HL-60 (cell line): ENCODE measurements around the gene DFFA.
"Not testable (repeated sequence)": the region's sequence is repeated elsewhere in the genome, so short reads cannot be mapped to it uniquely, and the experiment has no call there.

Source experiments
- DNase-seq, 2 experiments: peaks; one replicate each; pipeline ENCODE4 v3.0.0-alpha.2; 2010 to 2020; ENCODE audit warnings: low read depth in 1 of 2, low spot score in 1 of 2
- H3K27ac ChIP-seq: fragments of 250-450 bp; sonication (Bioruptor Pico); replicated peaks from 2 replicates; pipeline ENCODE4 v1.5.1; 2020; ENCODE audit warnings: mild to moderate bottlenecking, moderate library complexity
- H3K27me3 ChIP-seq: fragments of 250-450 bp; sonication (Bioruptor Pico); 2 replicates; pipeline ENCODE4 v1.5.1; 2021; ENCODE audit warnings: mild to moderate bottlenecking, moderate library complexity; ENCODE audit not compliant: insufficient read depth, poor library complexity, severe bottlenecking
- H3K4me3 ChIP-seq: replicated peaks from 2 replicates; pipeline ENCODE4 v1.5.1; 2011; ENCODE audit warnings: mild to moderate bottlenecking, control low read depth, low read length; ENCODE audit not compliant: insufficient read depth
- GABPA ChIP-seq: IDR thresholded peaks from 2 replicates; pipeline ENCODE4 v1.6.1; 2012; ENCODE audit warnings: low read depth
- POLR2AphosphoS5 ChIP-seq: IDR thresholded peaks from 2 replicates; pipeline ENCODE4 v1.6.1; 2012; ENCODE audit warnings: low read depth
- SPI1 ChIP-seq: IDR thresholded peaks from 2 replicates; pipeline ENCODE4 v1.6.1; 2012; ENCODE audit warnings: low read depth, mild to moderate bottlenecking, borderline replicate concordance
- TF ChIP-seq, protein P1 (sequence below): IDR thresholded peaks from 2 replicates; pipeline ENCODE4 v1.6.1; 2012; ENCODE audit warnings: low read depth; ENCODE audit not compliant: insufficient replicate concordance
- TF ChIP-seq, protein P2 (sequence below): IDR thresholded peaks from one replicate; pipeline ENCODE4 v1.5.1; 2011; ENCODE audit warnings: low read length, control low read depth, inconsistent platforms; ENCODE audit not compliant: insufficient read depth

The DFFA gene

DNA sequence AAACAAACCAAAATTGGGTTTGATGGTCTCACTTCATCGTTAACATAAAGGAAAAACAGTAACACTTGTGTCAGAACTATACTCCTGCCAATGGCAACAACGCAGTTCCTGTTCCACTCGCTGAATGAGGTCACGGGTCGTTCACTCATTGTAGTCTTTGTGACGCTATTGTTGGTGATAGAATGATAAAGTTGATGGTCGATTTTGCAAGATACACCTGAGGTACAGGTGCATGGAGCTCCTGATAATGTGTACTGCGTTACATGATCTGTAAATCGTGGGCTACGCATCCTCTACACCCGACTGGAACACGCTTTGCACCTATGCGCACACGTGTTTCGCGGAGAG, 42.5 kb downstream of the DFFA start:
- DNase-seq: peak in 1 of 2 experiments; percentile 51
- no peaks in the 10 kb centered on the region for H3K27me3 ChIP-seq
- no peak for TF ChIP-seq POLR2AphosphoS5
- TF ChIP-seq, protein P1, sequence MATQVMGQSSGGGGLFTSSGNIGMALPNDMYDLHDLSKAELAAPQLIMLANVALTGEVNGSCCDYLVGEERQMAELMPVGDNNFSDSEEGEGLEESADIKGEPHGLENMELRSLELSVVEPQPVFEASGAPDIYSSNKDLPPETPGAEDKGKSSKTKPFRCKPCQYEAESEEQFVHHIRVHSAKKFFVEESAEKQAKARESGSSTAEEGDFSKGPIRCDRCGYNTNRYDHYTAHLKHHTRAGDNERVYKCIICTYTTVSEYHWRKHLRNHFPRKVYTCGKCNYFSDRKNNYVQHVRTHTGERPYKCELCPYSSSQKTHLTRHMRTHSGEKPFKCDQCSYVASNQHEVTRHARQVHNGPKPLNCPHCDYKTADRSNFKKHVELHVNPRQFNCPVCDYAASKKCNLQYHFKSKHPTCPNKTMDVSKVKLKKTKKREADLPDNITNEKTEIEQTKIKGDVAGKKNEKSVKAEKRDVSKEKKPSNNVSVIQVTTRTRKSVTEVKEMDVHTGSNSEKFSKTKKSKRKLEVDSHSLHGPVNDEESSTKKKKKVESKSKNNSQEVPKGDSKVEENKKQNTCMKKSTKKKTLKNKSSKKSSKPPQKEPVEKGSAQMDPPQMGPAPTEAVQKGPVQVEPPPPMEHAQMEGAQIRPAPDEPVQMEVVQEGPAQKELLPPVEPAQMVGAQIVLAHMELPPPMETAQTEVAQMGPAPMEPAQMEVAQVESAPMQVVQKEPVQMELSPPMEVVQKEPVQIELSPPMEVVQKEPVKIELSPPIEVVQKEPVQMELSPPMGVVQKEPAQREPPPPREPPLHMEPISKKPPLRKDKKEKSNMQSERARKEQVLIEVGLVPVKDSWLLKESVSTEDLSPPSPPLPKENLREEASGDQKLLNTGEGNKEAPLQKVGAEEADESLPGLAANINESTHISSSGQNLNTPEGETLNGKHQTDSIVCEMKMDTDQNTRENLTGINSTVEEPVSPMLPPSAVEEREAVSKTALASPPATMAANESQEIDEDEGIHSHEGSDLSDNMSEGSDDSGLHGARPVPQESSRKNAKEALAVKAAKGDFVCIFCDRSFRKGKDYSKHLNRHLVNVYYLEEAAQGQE: no peak
- TF ChIP-seq GABPA: no peak
- no peak; the same call in 1 of the 2 replicates for TF ChIP-seq SPI1
- TF ChIP-seq, protein P2, sequence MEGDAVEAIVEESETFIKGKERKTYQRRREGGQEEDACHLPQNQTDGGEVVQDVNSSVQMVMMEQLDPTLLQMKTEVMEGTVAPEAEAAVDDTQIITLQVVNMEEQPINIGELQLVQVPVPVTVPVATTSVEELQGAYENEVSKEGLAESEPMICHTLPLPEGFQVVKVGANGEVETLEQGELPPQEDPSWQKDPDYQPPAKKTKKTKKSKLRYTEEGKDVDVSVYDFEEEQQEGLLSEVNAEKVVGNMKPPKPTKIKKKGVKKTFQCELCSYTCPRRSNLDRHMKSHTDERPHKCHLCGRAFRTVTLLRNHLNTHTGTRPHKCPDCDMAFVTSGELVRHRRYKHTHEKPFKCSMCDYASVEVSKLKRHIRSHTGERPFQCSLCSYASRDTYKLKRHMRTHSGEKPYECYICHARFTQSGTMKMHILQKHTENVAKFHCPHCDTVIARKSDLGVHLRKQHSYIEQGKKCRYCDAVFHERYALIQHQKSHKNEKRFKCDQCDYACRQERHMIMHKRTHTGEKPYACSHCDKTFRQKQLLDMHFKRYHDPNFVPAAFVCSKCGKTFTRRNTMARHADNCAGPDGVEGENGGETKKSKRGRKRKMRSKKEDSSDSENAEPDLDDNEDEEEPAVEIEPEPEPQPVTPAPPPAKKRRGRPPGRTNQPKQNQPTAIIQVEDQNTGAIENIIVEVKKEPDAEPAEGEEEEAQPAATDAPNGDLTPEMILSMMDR: no peak
- H3K27ac ChIP-seq: peak overlapping the region; percentile 82
- peak overlapping the region; percentile 98 for H3K4me3 ChIP-seq

DNA sequence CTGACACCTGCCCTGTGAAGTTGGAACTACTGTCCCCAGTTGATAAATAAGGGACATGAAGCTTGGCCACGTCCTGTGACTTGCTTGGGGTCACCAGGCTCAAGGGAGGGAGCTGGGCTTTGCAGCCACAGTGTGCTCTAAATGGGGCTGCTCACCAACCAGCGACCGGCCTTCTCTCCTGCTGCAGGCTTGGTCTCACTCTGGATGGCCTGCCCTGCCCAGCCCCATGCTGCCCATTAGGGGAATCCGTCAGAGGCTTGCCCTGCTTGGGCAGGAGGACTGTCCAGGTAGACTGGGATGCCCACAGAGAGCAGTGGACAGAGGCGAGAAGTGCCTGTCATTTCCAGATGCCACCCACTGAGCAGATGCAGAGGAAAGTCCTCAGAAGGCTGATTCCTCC, 43.3 kb downstream of the DFFA start:
- H3K27me3 ChIP-seq: no peaks in the 10 kb centered on the region
- no peak for DNase-seq
- H3K4me3 ChIP-seq: no peak overlapping the region
- TF ChIP-seq, protein P1: no peak
- no peak for TF ChIP-seq POLR2AphosphoS5
- TF ChIP-seq GABPA: no peak
- TF ChIP-seq, protein P2: no peak
- TF ChIP-seq SPI1: no peak
- no peak overlapping the region for H3K27ac ChIP-seq

DNA sequence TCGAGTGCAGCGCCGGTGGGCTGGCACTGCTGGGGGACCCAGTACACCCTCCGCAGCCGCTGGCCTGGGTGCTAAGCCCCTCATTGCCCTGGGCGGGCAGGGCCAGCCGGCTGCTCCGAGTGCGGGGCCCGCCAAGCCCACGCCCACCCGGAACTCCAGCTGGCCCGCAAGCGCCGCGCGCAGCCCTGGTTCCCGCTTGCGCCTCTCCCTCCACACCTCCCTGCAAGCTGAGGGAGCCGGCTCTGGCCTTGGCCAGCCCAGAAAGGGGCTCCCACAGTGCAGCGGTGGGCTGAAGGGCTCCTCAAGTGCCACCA, 45.8 kb downstream of the DFFA start:
- not testable (repeated sequence) for H3K27me3 ChIP-seq, H3K4me3 ChIP-seq, DNase-seq
- H3K27ac ChIP-seq: peak overlapping the region; percentile 80

DNA sequence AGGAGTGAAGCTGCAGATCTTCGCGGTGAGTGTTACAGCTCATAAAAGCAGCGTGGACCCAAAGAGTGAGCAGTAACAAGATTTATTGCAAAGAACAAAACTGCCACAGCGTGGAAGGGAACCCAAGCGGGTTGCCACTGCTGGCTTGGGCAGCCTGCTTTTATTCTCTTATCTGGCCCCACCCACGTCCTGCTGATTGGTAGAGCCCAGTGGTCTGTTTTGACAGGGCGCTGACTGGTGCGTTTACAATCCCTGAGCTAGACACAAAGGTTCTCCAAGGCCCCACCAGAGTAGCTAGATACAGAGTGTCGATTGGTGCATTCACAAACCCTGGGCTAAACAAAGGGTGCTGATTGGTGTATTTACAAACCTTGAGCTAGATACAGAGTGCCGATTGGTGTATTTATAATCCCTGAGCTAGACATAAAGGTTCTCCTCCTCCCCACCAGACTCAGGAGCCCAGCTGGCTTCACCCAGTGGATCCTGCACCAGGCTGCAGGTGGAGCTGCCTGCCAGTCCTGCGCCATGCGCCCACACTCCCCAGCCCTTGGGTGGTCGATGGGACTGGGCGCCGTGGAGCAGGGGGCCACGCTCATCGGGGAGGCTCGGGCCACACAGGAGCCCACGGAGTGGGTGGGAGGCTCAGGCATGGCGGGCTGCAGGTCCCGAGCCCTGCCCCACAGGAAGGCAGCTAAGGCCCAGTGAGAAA, 46.3 kb downstream of the DFFA start:
- not testable (repeated sequence) for DNase-seq, H3K4me3 ChIP-seq, H3K27me3 ChIP-seq, H3K27ac ChIP-seq

DNA sequence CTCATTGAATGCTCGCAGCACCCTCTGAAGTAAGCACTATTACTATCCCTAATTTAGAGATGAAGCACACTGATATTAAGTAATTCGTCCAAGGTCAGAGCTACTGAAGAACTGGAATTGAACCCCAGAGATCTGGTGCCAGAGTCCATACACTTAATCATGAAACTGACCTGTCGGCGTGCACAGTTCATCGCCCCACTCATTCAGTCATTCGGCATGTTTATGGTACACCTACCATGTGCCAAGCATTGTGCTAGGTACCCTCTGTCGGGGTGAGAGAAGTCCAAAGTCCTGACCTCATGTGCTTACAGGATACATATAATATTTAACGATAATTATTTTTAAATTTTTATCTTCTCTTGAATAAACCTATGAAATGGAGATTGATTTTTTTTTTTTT, 47.7 kb downstream of the DFFA start:
- TF ChIP-seq SPI1 (no peak), POLR2AphosphoS5 (no peak), GABPA (no peak)
- TF ChIP-seq, protein P1: no peak
- TF ChIP-seq, protein P2: no peak
- Histone ChIP-seq H3K4me3 (no peak overlapping the region), H3K27me3 (no peaks in the 10 kb centered on the region), H3K27ac (no peak overlapping the region)
- no peak for DNase-seq
